ENCODE data around the gene GORASP1. TPM values are rescaled to one million over a fixed set of nuclear protein-coding genes. Genes with fewer than 3 reads are reported as not detected.

The GORASP1 gene
- total RNA-seq, 1 donor from 2014 or later: 45.6 TPM

- Histone ChIP-seq H3K36me3 (ENCODE audit: insufficient read depth, low read length) (no peaks in the 10 kb centered on the region), H2AFZ (ENCODE audit: low read depth, low read length) (no peak overlapping the region), H3K4me3 (ENCODE audit: insufficient read depth, low read depth, low read length) (peak overlapping the region; percentile 54), H3K9me3 (ENCODE audit: insufficient read depth, low read depth, low read length) (no peaks in the 10 kb centered on the region), H3K4me2 (ENCODE audit: low read length) (peak overlapping the region; percentile 88), H3K79me2 (ENCODE audit: insufficient read depth, low read length) (peaks cover 81% of the 10 kb centered on the region), H3K27ac (ENCODE audit: low read depth, low read length) (peak overlapping the region; percentile 28), H3K27me3 (ENCODE audit: insufficient read depth, low read length) (no peaks in the 10 kb centered on the region), H3K9ac (ENCODE audit: low read length) (peak overlapping the region; percentile 72), H3K4me1 (ENCODE audit: insufficient read depth, low read length) (peaks cover 19% of the 10 kb centered on the region), H4K20me1 (ENCODE audit: insufficient read depth, low read length) (peaks cover 15% of the 10 kb centered on the region)
- H3K36me3 Mint-ChIP-seq (ENCODE audit: low read depth, unreplicated experiment): peaks cover 2% of the 10 kb centered on the region
- peaks cover 14% of the 10 kb centered on the region for H3K4me1 Mint-ChIP-seq (ENCODE audit: low read depth, unreplicated experiment)
- FAIRE-seq: no peak
- H3K27ac Mint-ChIP-seq (ENCODE audit: unreplicated experiment): no peak overlapping the region
- H3K9me3 Mint-ChIP-seq (ENCODE audit: unreplicated experiment): no peaks in the 10 kb centered on the region
- TF ChIP-seq EZH2 (IDR thresholded peaks at IDR 0.05; ENCODE audit: insufficient read depth, low read length) (no peak), CTCF (IDR thresholded peaks at IDR 0.05; ENCODE audit: insufficient read depth, low read depth, low read length) (no peak)
- H3K4me3 Mint-ChIP-seq (ENCODE audit: unreplicated experiment): no peak overlapping the region
- no peaks in the 10 kb centered on the region for H3K27me3 Mint-ChIP-seq (ENCODE audit: low read depth, unreplicated experiment)
- peak; percentile 30 for DNase-seq (ENCODE audit: low read depth)
Measured at GRCh38 chr3:39056151-39056550, 51.3 kb downstream of the GORASP1 start.

- Histone ChIP-seq H3K79me2 (ENCODE audit: insufficient read depth, low read length) (peaks cover 61% of the 10 kb centered on the region), H3K4me3 (ENCODE audit: insufficient read depth, low read depth, low read length) (no peak overlapping the region), H3K4me1 (ENCODE audit: insufficient read depth, low read length) (peaks cover 19% of the 10 kb centered on the region), H3K9ac (ENCODE audit: low read length) (no peak overlapping the region), H3K27me3 (ENCODE audit: insufficient read depth, low read length) (no peaks in the 10 kb centered on the region), H4K20me1 (ENCODE audit: insufficient read depth, low read length) (peaks cover 15% of the 10 kb centered on the region), H3K36me3 (ENCODE audit: insufficient read depth, low read length) (no peaks in the 10 kb centered on the region), H3K4me2 (ENCODE audit: low read length) (no peak overlapping the region), H2AFZ (ENCODE audit: low read depth, low read length) (no peak overlapping the region), H3K27ac (ENCODE audit: low read depth, low read length) (no peak overlapping the region), H3K9me3 (ENCODE audit: insufficient read depth, low read depth, low read length) (no peaks in the 10 kb centered on the region)
- H3K27ac Mint-ChIP-seq (ENCODE audit: unreplicated experiment): no peak overlapping the region
- no peaks in the 10 kb centered on the region for H3K36me3 Mint-ChIP-seq (ENCODE audit: low read depth, unreplicated experiment)
- DNase-seq (ENCODE audit: low read depth) (no peak), FAIRE-seq (no peak)
- no peaks in the 10 kb centered on the region for H3K27me3 Mint-ChIP-seq (ENCODE audit: low read depth, unreplicated experiment)
- peaks cover 14% of the 10 kb centered on the region for H3K4me1 Mint-ChIP-seq (ENCODE audit: low read depth, unreplicated experiment)
- H3K9me3 Mint-ChIP-seq (ENCODE audit: unreplicated experiment): no peaks in the 10 kb centered on the region
- TF ChIP-seq CTCF (IDR thresholded peaks at IDR 0.05; ENCODE audit: insufficient read depth, low read depth, low read length) (no peak), EZH2 (IDR thresholded peaks at IDR 0.05; ENCODE audit: insufficient read depth, low read length) (no peak)
- H3K4me3 Mint-ChIP-seq (ENCODE audit: unreplicated experiment): no peak overlapping the region
Measured at GRCh38 chr3:39053696-39054095, 53.7 kb downstream of the GORASP1 start.

- H3K4me3 Mint-ChIP-seq (ENCODE audit: unreplicated experiment): peak overlapping the region; percentile 91
- Histone ChIP-seq H3K4me2 (ENCODE audit: low read length) (peak overlapping the region; percentile 97), H2AFZ (ENCODE audit: low read depth, low read length) (peak overlapping the region; percentile 100)
Measured at GRCh38 chr3:39052583-39052982, 54.8 kb downstream of the GORASP1 start.

More at GRCh38 chr3:39052583-39052982, 54.8 kb downstream of the GORASP1 start:
- no peak for TF ChIP-seq CTCF (IDR thresholded peaks at IDR 0.05; ENCODE audit: insufficient read depth, low read depth, low read length)
- no peak for TF ChIP-seq EZH2 (IDR thresholded peaks at IDR 0.05; ENCODE audit: insufficient read depth, low read length)
- Histone ChIP-seq H3K79me2 (ENCODE audit: insufficient read depth, low read length) (peaks cover 50% of the 10 kb centered on the region), H3K27me3 (ENCODE audit: insufficient read depth, low read length) (no peaks in the 10 kb centered on the region), H3K36me3 (ENCODE audit: insufficient read depth, low read length) (no peaks in the 10 kb centered on the region), H3K27ac (ENCODE audit: low read depth, low read length) (peak overlapping the region; percentile 81), H3K9me3 (ENCODE audit: insufficient read depth, low read depth, low read length) (no peaks in the 10 kb centered on the region), H4K20me1 (ENCODE audit: insufficient read depth, low read length) (peaks cover 15% of the 10 kb centered on the region), H3K9ac (ENCODE audit: low read length) (peak overlapping the region; percentile 94), H3K4me1 (ENCODE audit: insufficient read depth, low read length) (peaks cover 19% of the 10 kb centered on the region), H3K4me3 (ENCODE audit: insufficient read depth, low read depth, low read length) (peak overlapping the region; percentile 86)
- Mint-ChIP-seq H3K36me3 (ENCODE audit: low read depth, unreplicated experiment) (no peaks in the 10 kb centered on the region), H3K4me1 (ENCODE audit: low read depth, unreplicated experiment) (peaks cover 14% of the 10 kb centered on the region), H3K9me3 (ENCODE audit: unreplicated experiment) (no peaks in the 10 kb centered on the region), H3K27me3 (ENCODE audit: low read depth, unreplicated experiment) (no peaks in the 10 kb centered on the region), H3K27ac (ENCODE audit: unreplicated experiment) (peak overlapping the region; percentile 78)
- DNase-seq (ENCODE audit: low read depth): no peak
- no peak for FAIRE-seq

All from astrocyte (in vitro differentiated cells and primary cell).